H1 (cell line): Measurements from ENCODE around the gene KIAA1328. TPM values are rescaled to one million over a fixed set of nuclear protein-coding genes. Genes with fewer than 3 reads are reported as not detected.

Experiments
- CTCF ChIA-PET: fragments of 300-600 bp; sonication (Branson Sonifier 250); formaldehyde crosslinking; loops from one replicate; lab custom pipeline; 2021; ENCODE audit not compliant: partially characterized antibody; lab: Charles Lee
- POLR2A ChIA-PET: fragments of 300-600 bp; sonication (Branson Sonifier 250); formaldehyde crosslinking; loops from one replicate; lab custom pipeline; 2021; ENCODE audit warnings: inconsistent platforms; ENCODE audit not compliant: partially characterized antibody; lab: Charles Lee
- DNase-seq, 2 experiments: peaks; one replicate each; pipeline versions ENCODE4 v3.0.0 to v3.0.0-alpha.2; 2010 to 2022; ENCODE audit warnings: low spot score in 2 of 2, low read depth in 1 of 2, mixed read lengths in 1 of 2
- FAIRE-seq: peaks from 2 replicates; lab custom pipeline; 2011; peaks lifted over from hg19 to GRCh38; lab: Jason Lieb, UNC
- H2AFZ ChIP-seq: 2 replicates; pipeline ENCODE4 v1.8.1; 2012; ENCODE audit warnings: low read length, inconsistent platforms
- H2AK5ac ChIP-seq: 2 replicates; pipeline ENCODE4 v1.6.1; 2013; ENCODE audit warnings: low read depth, low read length
- H2BK120ac ChIP-seq: replicated peaks from 2 replicates; pipeline ENCODE3; 2013; ENCODE audit warnings: low read depth, low read length, inconsistent platforms
- H2BK12ac ChIP-seq: 2 replicates; pipeline ENCODE4 v1.6.1; 2013; ENCODE audit warnings: low read depth, low read length
- H2BK15ac ChIP-seq: 2 replicates; pipeline ENCODE4 v1.6.1; 2013; ENCODE audit warnings: low read length
- H2BK20ac ChIP-seq: 2 replicates; pipeline ENCODE4 v1.6.1; 2013; ENCODE audit warnings: low read length
- H2BK5ac ChIP-seq: 2 replicates; pipeline ENCODE4 v1.6.1; 2013; ENCODE audit warnings: low read depth, low read length
- H3K14ac ChIP-seq: 2 replicates; pipeline ENCODE4 v1.6.1; 2013; ENCODE audit warnings: inconsistent platforms; ENCODE audit not compliant: insufficient read length
- H3K18ac ChIP-seq: 2 replicates; pipeline ENCODE4 v1.6.1; 2013; ENCODE audit warnings: low read length; ENCODE audit errors: extremely low read depth
- H3K23ac ChIP-seq: 2 replicates; pipeline ENCODE4 v1.6.1; 2013; ENCODE audit warnings: inconsistent platforms; ENCODE audit not compliant: insufficient read length
- H3K23me2 ChIP-seq: 2 replicates; pipeline ENCODE4 v1.6.1; 2013; ENCODE audit warnings: low read depth, low read length
- H3K27ac ChIP-seq: 2 replicates; pipeline ENCODE4 v1.6.1; 2011; ENCODE audit warnings: low read depth, low read length, inconsistent platforms
- H3K27me3 ChIP-seq, 4 experiments: replicated peaks in 1 of 4; 1 replicate in 1 of 4; 2 replicates in 3 of 4; pipeline versions ENCODE4 v1.6.1 to v1.8.1; 2011 to 2013; ENCODE audit warnings: low read length in 3 of 4, mild to moderate bottlenecking in 3 of 4, inconsistent platforms in 2 of 4, mixed read lengths in 2 of 4, moderate library complexity in 1 of 4; ENCODE audit not compliant: control insufficient read depth in 3 of 4, insufficient read depth in 3 of 4; ENCODE audit errors: extremely low read depth in 1 of 4
- H3K36me3 ChIP-seq, 4 experiments: 2 replicates each; pipeline versions ENCODE4 v1.6.1 to v1.8.1; 2011 to 2013; ENCODE audit warnings: mild to moderate bottlenecking in 4 of 4, low read length in 3 of 4, moderate library complexity in 2 of 4, control low read depth in 1 of 4, inconsistent platforms in 1 of 4; ENCODE audit not compliant: insufficient read depth in 4 of 4, control insufficient read depth in 2 of 4
- H3K4ac ChIP-seq: replicated peaks from 2 replicates; pipeline ENCODE3; 2013; ENCODE audit warnings: low read length, low read depth, mixed read lengths, inconsistent platforms; ENCODE audit not compliant: insufficient read length
- H3K4me1 ChIP-seq, 4 experiments: replicated peaks in 1 of 4; 1 replicate in 1 of 4; 2 replicates in 3 of 4; pipeline versions ENCODE4 v1.6.1 to v1.8.1; 2011 to 2013; ENCODE audit warnings: low read length in 3 of 4, inconsistent platforms in 2 of 4, mixed read lengths in 1 of 4; ENCODE audit not compliant: insufficient read depth in 4 of 4, control insufficient read depth in 3 of 4
- H3K4me2 ChIP-seq, 2 experiments: 2 replicates each; pipeline versions ENCODE4 v1.6.1 to v1.8.1; 2011 to 2013; ENCODE audit warnings: low read depth in 2 of 2, low read length in 2 of 2, control low read depth in 1 of 2, inconsistent platforms in 1 of 2, mild to moderate bottlenecking in 1 of 2; ENCODE audit not compliant: insufficient read depth in 1 of 2
- H3K4me3 ChIP-seq, 4 experiments: fragments of 200-600, 300-600 bp in 1 of 4; sonication (generic), shearing (Covaris generic), sonication (Bioruptor Twin) in 1 of 4; 2 replicates each; pipeline versions ENCODE4 v1.5.1 to v1.8.1; 2011 to 2016; ENCODE audit warnings: low read length in 4 of 4, low read depth in 3 of 4, control low read depth in 2 of 4, inconsistent platforms in 2 of 4, mild to moderate bottlenecking in 2 of 4, mixed read lengths in 1 of 4, moderate library complexity in 1 of 4; ENCODE audit not compliant: insufficient read depth in 2 of 4; ENCODE audit errors: extremely low read depth in 1 of 4
- H3K56ac ChIP-seq: replicated peaks from 2 replicates; pipeline ENCODE3; 2013; ENCODE audit warnings: low read depth, mild to moderate bottlenecking, mixed read lengths, low read length, inconsistent platforms; ENCODE audit not compliant: insufficient read length
- H3K79me1 ChIP-seq: 2 replicates; pipeline ENCODE4 v1.6.1; 2013; ENCODE audit warnings: low read depth, low read length, control low read depth
- H3K79me2 ChIP-seq, 2 experiments: 2 replicates each; pipeline versions ENCODE4 v1.6.1 to v1.8.1; 2012 to 2013; ENCODE audit warnings: low read length in 2 of 2, mild to moderate bottlenecking in 2 of 2, inconsistent platforms in 1 of 2; ENCODE audit not compliant: insufficient read depth in 2 of 2, control insufficient read depth in 1 of 2
- H3K9ac ChIP-seq, 4 experiments: replicated peaks in 1 of 4; 1 replicate in 1 of 4; 2 replicates in 3 of 4; pipeline versions ENCODE4 v1.6.1 to v1.8.1; 2011 to 2013; ENCODE audit warnings: low read depth in 3 of 4, low read length in 3 of 4, control low read depth in 2 of 4, mild to moderate bottlenecking in 2 of 4, moderate library complexity in 2 of 4, inconsistent platforms in 1 of 4; ENCODE audit errors: extremely low read depth in 1 of 4
- H3K9me3 ChIP-seq, 2 experiments: 2 replicates each; pipeline versions ENCODE4 v1.6.1 to v1.8.1; 2012 to 2013; ENCODE audit warnings: mild to moderate bottlenecking in 2 of 2, moderate library complexity in 2 of 2, control low read depth in 1 of 2, inconsistent platforms in 1 of 2, low read depth in 1 of 2, low read length in 1 of 2, mixed read lengths in 1 of 2; ENCODE audit not compliant: insufficient read depth in 2 of 2
- H4K20me1 ChIP-seq, 2 experiments: replicated peaks in 1 of 2; 2 replicates each; pipeline versions ENCODE3 to v1.8.1; 2011 to 2013; ENCODE audit warnings: inconsistent platforms in 2 of 2, low read length in 2 of 2, mild to moderate bottlenecking in 1 of 2; ENCODE audit not compliant: insufficient read depth in 2 of 2, control insufficient read depth in 1 of 2
- H4K5ac ChIP-seq: 2 replicates; pipeline ENCODE4 v1.6.1; 2013; ENCODE audit warnings: low read length, low read depth, mixed read lengths, inconsistent platforms; ENCODE audit not compliant: insufficient read length
- H4K8ac ChIP-seq: 2 replicates; pipeline ENCODE4 v1.8.0; 2013; ENCODE audit warnings: mild to moderate bottlenecking, moderate library complexity, low read length, inconsistent platforms; ENCODE audit not compliant: insufficient read depth; ENCODE audit errors: extremely low read depth
- H4K91ac ChIP-seq: replicated peaks from 2 replicates; pipeline ENCODE3; 2013; ENCODE audit warnings: low read length, mixed read lengths, inconsistent platforms; ENCODE audit not compliant: insufficient read length
- CBX5 ChIP-seq: fragments of 300-800, 300-1000 bp; sonication (generic); IDR thresholded peaks from 2 replicates; pipeline ENCODE4 v1.7.1; 2016; ENCODE audit warnings: antibody characterized with exemption, low read length, low read depth
- SP1 ChIP-seq: IDR thresholded peaks from 2 replicates; pipeline ENCODE4 v1.6.1; 2011; ENCODE audit warnings: low read depth, low read length
- ZNF274 ChIP-seq: IDR thresholded peaks from 2 replicates; pipeline ENCODE4 v1.7.0; 2012; ENCODE audit warnings: low read length, borderline replicate concordance; ENCODE audit errors: extremely low read depth
- WGBS, 2 experiments: shearing (Covaris generic) in 1 of 2; methylation state at CpG; one replicate each; pipeline versions ENCODE4 v1.1.6 to v1.1.7; 2013 to 2015; ENCODE audit warnings: low lambda C conversion rate in 2 of 2, mixed read lengths in 2 of 2, inconsistent platforms in 1 of 2, low coverage in 1 of 2, missing lambda C conversion rate in 1 of 2; ENCODE audit not compliant: insufficient replicate concordance in 2 of 2, insufficient coverage in 1 of 2, insufficient read length in 1 of 2; ENCODE audit errors: extremely low coverage in 1 of 2, missing lambda C conversion rate in 1 of 2; 5-methylcytosine and 5-hydroxymethylcytosine counted together
- polyA plus RNA-seq, 7 experiments: library from polyadenylated mRNA; depleted of rRNA in 3 of 7; stranded (reverse) in 5 of 7; unstranded in 2 of 7; fragments of >200 nt in 5 of 7; fragments of 200-250 nt in 2 of 7; gene quantifications; 1 replicate in 5 of 7; 2 replicates in 1 of 7; 4 replicates in 1 of 7; pipeline versions ENCODE4 v1.2.1 to v1.2.3, GENCODE V29; 2011 to 2013; ENCODE audit warnings: missing spikeins in 2 of 7, mixed read lengths in 2 of 7
- total RNA-seq: library from RNA; stranded (reverse); fragmentation: NEBNext Ultra II Directional; extraction: Animal tissue kit (Norgen Biotek cat#: 25700); gene quantifications from 2 replicates; pipeline ENCODE4 v1.2.1, GENCODE V29; 2021

The KIAA1328 gene
- total and polyA plus RNA-seq, 2 of the 8 experiments (the other 6 are each of a cell fraction or from before 2014, with no cell fraction given), result 2.6 to 5.7 TPM

DNA sequence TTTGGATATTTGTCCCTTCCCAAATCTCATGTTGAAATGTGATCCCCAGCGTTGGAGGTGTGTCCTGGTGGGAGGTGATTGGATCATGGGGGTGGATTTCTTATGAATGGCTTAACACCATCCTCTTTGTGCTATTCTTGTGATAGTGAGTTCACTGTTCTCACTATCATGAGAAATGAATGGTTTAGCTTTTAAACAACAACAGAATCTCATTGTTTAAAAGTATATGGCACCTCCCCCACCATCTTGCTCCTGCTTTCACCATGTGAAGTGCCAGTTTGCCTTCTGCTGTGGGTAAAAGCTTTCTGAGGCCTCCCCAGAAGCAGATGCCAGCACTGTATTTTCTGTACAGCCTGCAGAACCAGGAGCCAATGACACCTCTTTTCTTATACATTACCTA is 38.1 kb downstream of the KIAA1328 start:
- no peaks in the 10 kb centered on the region for H3K79me2 ChIP-seq
- H4K91ac ChIP-seq, result no peak overlapping the region
- H3K14ac ChIP-seq, result no peak overlapping the region
- no peaks in the 10 kb centered on the region for H3K23me2 ChIP-seq
- no peak overlapping the region for H2BK120ac ChIP-seq
- H3K4me3 ChIP-seq, result no peak overlapping the region
- no peak overlapping the region for H2BK12ac ChIP-seq
- H4K20me1 ChIP-seq, result no peaks in the 10 kb centered on the region
- H4K8ac ChIP-seq, result no peak overlapping the region
- no peak overlapping the region for H3K18ac ChIP-seq
- H3K9ac ChIP-seq, result no peak overlapping the region
- no peak overlapping the region for H2AK5ac ChIP-seq
- no peaks in the 10 kb centered on the region for H3K9me3 ChIP-seq
- no peak overlapping the region for H2BK5ac ChIP-seq
- ChIA-PET CTCF (interaction anchor here (0.8 kb wide), 1 partner anchor 34 kb away, joined by 3 read pairs; no protein-coding TSS in a partner anchor), POLR2A (no interaction called here)
- no peak overlapping the region for H3K56ac ChIP-seq
- peaks cover 0 to 4% (median under 1%) of the 10 kb centered on the region in 4 experiments; a peak in 2 of 7 replicates for H3K4me1 ChIP-seq
- H4K5ac ChIP-seq, result no peak overlapping the region
- H3K23ac ChIP-seq, result no peak overlapping the region
- H3K79me1 ChIP-seq, result no peaks in the 10 kb centered on the region
- no peak overlapping the region for H3K4ac ChIP-seq
- H3K27ac ChIP-seq, result no peak overlapping the region
- H2AFZ ChIP-seq, result no peak overlapping the region
- no peak overlapping the region for H3K4me2 ChIP-seq
- H3K36me3 ChIP-seq, result no peaks in the 10 kb centered on the region
- no peaks in the 10 kb centered on the region for H3K27me3 ChIP-seq
- no peak overlapping the region for H2BK15ac ChIP-seq
- WGBS, 2 experiments, result 95% methylated on average over 1 of the region's 1 CpG; no CpG with 5 or more reads in 1 of the 2 experiments
- DNase-seq (no peak), FAIRE-seq (no peak)
- no peak overlapping the region for H2BK20ac ChIP-seq
- TF ChIP-seq CBX5 (no peak), ZNF274 (no peak), SP1 (no peak)
